GM23338 (cell line): ENCODE measurements around the gene HCRT. TPM values are rescaled to one million over a fixed set of nuclear protein-coding genes. Genes with fewer than 3 reads are reported as not detected.
A peak's percentile ranks its signal among the peaks of the same experiment; 100 is the strongest.

Experiments
- ATAC-seq: fragments of 200-7000 bp; cut with Tn5 transposase; 3 replicates; pipeline ENCODE4 v1.9.1; 2020
- DNase-seq: peaks from one replicate; pipeline ENCODE4 v3.0.0-alpha.2; 2015; ENCODE audit warnings: low spot score
- H2AFZ ChIP-seq: fragments of 200-600 bp; sonication (generic); 2 replicates; pipeline ENCODE4 v1.8.0; 2016; ENCODE audit warnings: antibody characterized with exemption, mild to moderate bottlenecking, moderate library complexity
- H3F3A ChIP-seq: fragments of 200-600 bp; sonication (generic); replicated peaks from 2 replicates; pipeline ENCODE4 v1.8.0; 2017; ENCODE audit warnings: antibody characterized with exemption, mixed run types, low read depth
- H3K27ac ChIP-seq: fragments of 200-600 bp; sonication (generic); 2 replicates; pipeline ENCODE4 v1.6.1; 2016; ENCODE audit warnings: low read depth
- H3K27me3 ChIP-seq: fragments of 200-600 bp; sonication (generic); 2 replicates; pipeline ENCODE4 v1.8.0; 2016; ENCODE audit warnings: mild to moderate bottlenecking, mixed run types, moderate library complexity; ENCODE audit not compliant: insufficient read depth
- H3K36me3 ChIP-seq: fragments of 200-600 bp; sonication (generic); 2 replicates; pipeline ENCODE4 v1.8.0; 2016; ENCODE audit warnings: mild to moderate bottlenecking; ENCODE audit not compliant: insufficient read depth
- H3K4me1 ChIP-seq: fragments of 200-600 bp; sonication (generic); 2 replicates; pipeline ENCODE4 v1.8.0; 2016; ENCODE audit warnings: mild to moderate bottlenecking, moderate library complexity; ENCODE audit not compliant: insufficient read depth
- H3K4me2 ChIP-seq: fragments of 200-600 bp; sonication (generic); 2 replicates; pipeline ENCODE4 v1.7.1; 2017; ENCODE audit warnings: mixed run types
- H3K4me3 ChIP-seq: fragments of 200-600 bp; sonication (generic); 2 replicates; pipeline ENCODE4 v1.6.1; 2016; ENCODE audit warnings: mixed run types
- H3K79me2 ChIP-seq: fragments of 200-600 bp; sonication (generic); replicated peaks from 2 replicates; pipeline ENCODE4 v1.8.0; 2017; ENCODE audit warnings: mild to moderate bottlenecking; ENCODE audit not compliant: insufficient read depth
- H3K9me2 ChIP-seq: fragments of 200-600 bp; sonication (generic); 2 replicates; pipeline ENCODE4 v1.8.0; 2017; ENCODE audit not compliant: insufficient read depth
- H4K20me1 ChIP-seq: fragments of 200-600 bp; sonication (generic); replicated peaks from 2 replicates; pipeline ENCODE4 v1.8.0; 2017; ENCODE audit warnings: mild to moderate bottlenecking; ENCODE audit not compliant: insufficient read depth
- H3K27ac Mint-ChIP-seq: 2 replicates; pipeline ENCODE4 v1.8.0; 2020; ENCODE audit warnings: inconsistent platforms, mild to moderate bottlenecking, moderate library complexity, mixed read lengths
- H3K27me3 Mint-ChIP-seq: 3 replicates; pipeline ENCODE4 v1.8.0; 2022; ENCODE audit warnings: low read depth, mild to moderate bottlenecking, moderate library complexity, mixed read lengths, inconsistent platforms; ENCODE audit not compliant: insufficient read depth, poor library complexity
- H3K36me3 Mint-ChIP-seq: 3 replicates; pipeline ENCODE4 v1.8.0; 2021; ENCODE audit warnings: low read depth, mild to moderate bottlenecking, inconsistent platforms, moderate library complexity, mixed read lengths
- H3K4me1 Mint-ChIP-seq: 3 replicates; pipeline ENCODE4 v1.8.0; 2020; ENCODE audit warnings: mild to moderate bottlenecking, inconsistent platforms, mixed read lengths
- H3K4me3 Mint-ChIP-seq: 3 replicates; pipeline ENCODE4 v1.8.0; 2021; ENCODE audit warnings: moderate library complexity, mild to moderate bottlenecking, inconsistent platforms, mixed read lengths
- H3K9me3 Mint-ChIP-seq: 3 replicates; pipeline ENCODE4 v1.8.0; 2020; ENCODE audit warnings: moderate library complexity, mild to moderate bottlenecking, inconsistent platforms, mixed read lengths
- CREB1 ChIP-seq: fragments of 250-450 bp; sonication (Bioruptor Pico); IDR thresholded peaks from 2 replicates; pipeline ENCODE4 v1.5.0; 2020; ENCODE audit warnings: low read depth, mild to moderate bottlenecking, moderate library complexity
- EZH2 ChIP-seq: fragments of 200-600 bp; sonication (generic); IDR thresholded peaks from one replicate; pipeline ENCODE4 v1.8.0; 2017; ENCODE audit warnings: antibody characterized with exemption, mild to moderate bottlenecking, low read depth; ENCODE audit not compliant: unreplicated experiment
- EZH2phosphoT487 ChIP-seq: fragments of 200-600 bp; sonication (generic); IDR thresholded peaks from one replicate; pipeline ENCODE4 v1.8.1; 2018; ENCODE audit warnings: antibody characterized with exemption; ENCODE audit not compliant: unreplicated experiment
- JUNB ChIP-seq: IDR thresholded peaks from one replicate; pipeline ENCODE4 v1.6.1; 2016; ENCODE audit warnings: antibody characterized with exemption; ENCODE audit not compliant: unreplicated experiment
- NANOG ChIP-seq: IDR thresholded peaks from 2 replicates; pipeline ENCODE4 v1.6.1; 2016; ENCODE audit warnings: antibody characterized with exemption, borderline replicate concordance
- POLR2AphosphoS5 ChIP-seq: IDR thresholded peaks from 2 replicates; pipeline ENCODE4 v1.6.1; 2016; ENCODE audit warnings: antibody characterized with exemption, low read depth
- REST ChIP-seq: IDR thresholded peaks from one replicate; pipeline ENCODE4 v1.6.1; 2018; ENCODE audit warnings: antibody characterized with exemption; ENCODE audit not compliant: unreplicated experiment
- ZNF114 ChIP-seq: fragments of 250-450 bp; sonication (Bioruptor Pico); IDR thresholded peaks from 2 replicates; pipeline ENCODE4 v1.5.0; 2020; ENCODE audit warnings: mild to moderate bottlenecking, moderate library complexity
- ZNF331 ChIP-seq: fragments of 250-450 bp; sonication (Bioruptor Pico); IDR thresholded peaks from 2 replicates; pipeline ENCODE4 v1.5.0; 2020; ENCODE audit warnings: low read depth, mild to moderate bottlenecking, moderate library complexity
- polyA plus RNA-seq: library from polyadenylated mRNA; unstranded; fragments of >200 nt; fragmentation: Nextera tagmentation; extraction: Ambion mirVana; gene quantifications from 2 replicates; pipeline ENCODE4 v1.2.1, GENCODE V29; 2016
- total RNA-seq: library from RNA; depleted of rRNA; stranded (reverse); fragments of >200 nt; shearing (Covaris generic); gene quantifications from 2 replicates; pipeline ENCODE4 v1.2.3, GENCODE V29; 2014
- TF ChIP-seq, protein P1 (sequence below): IDR thresholded peaks from 2 replicates; pipeline ENCODE4 v1.6.1; 2016; ENCODE audit warnings: antibody characterized with exemption
- TF ChIP-seq, protein P2 (sequence below), 2 experiments: fragments of 200-600 bp in 1 of 2; sonication (generic) in 1 of 2; conservative IDR thresholded peaks; 2 replicates each; pipeline versions ENCODE4 v1.5.1 to v1.6.1; 2016 to 2017; ENCODE audit warnings: antibody characterized with exemption in 2 of 2, low read depth in 2 of 2, mild to moderate bottlenecking in 2 of 2, moderate library complexity in 1 of 2

The HCRT gene
- total and polyA plus RNA-seq, 2 experiments from 2014 or later, result not detected

GRCh38 chr17:42153919-42154742 lies 31.1 kb downstream of the HCRT start:
- H3K4me1 Mint-ChIP-seq, result peaks cover 26% of the 10 kb centered on the region
- H3K36me3 Mint-ChIP-seq, result peaks cover 2% of the 10 kb centered on the region; the same call in 1 of the 3 replicates
- Histone ChIP-seq H4K20me1 (peaks cover 26% of the 10 kb centered on the region), H3K79me2 (peaks cover 51% of the 10 kb centered on the region), H3K36me3 (no peaks in the 10 kb centered on the region), H3K4me1 (peaks cover 17% of the 10 kb centered on the region), H2AFZ (0 out of 2 replicates have a peak overlapping the region, but pooled peaks have one; percentile 86), H3K4me3 (peak overlapping the region; percentile 96), H3K4me2 (peak overlapping the region; percentile 97), H3K27me3 (no peaks in the 10 kb centered on the region), H3K9me2 (no peaks in the 10 kb centered on the region), H3F3A (peaks cover 12% of the 10 kb centered on the region; the same call in 1 of the 2 replicates), H3K27ac (0 out of 2 replicates have a peak overlapping the region, but pooled peaks have one; percentile 45)
- DNase-seq, result peak; percentile 41
- peaks cover 16% of the 10 kb centered on the region for H3K27me3 Mint-ChIP-seq
- TF ChIP-seq, protein P1, sequence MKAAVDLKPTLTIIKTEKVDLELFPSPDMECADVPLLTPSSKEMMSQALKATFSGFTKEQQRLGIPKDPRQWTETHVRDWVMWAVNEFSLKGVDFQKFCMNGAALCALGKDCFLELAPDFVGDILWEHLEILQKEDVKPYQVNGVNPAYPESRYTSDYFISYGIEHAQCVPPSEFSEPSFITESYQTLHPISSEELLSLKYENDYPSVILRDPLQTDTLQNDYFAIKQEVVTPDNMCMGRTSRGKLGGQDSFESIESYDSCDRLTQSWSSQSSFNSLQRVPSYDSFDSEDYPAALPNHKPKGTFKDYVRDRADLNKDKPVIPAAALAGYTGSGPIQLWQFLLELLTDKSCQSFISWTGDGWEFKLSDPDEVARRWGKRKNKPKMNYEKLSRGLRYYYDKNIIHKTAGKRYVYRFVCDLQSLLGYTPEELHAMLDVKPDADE, result no peak
- TF ChIP-seq ZNF331 (no peak), CREB1 (CRISPR knock-in tag) (no peak), POLR2AphosphoS5 (no peak), ZNF114 (CRISPR knock-in tag) (no peak), REST (no peak)
- H3K4me3 Mint-ChIP-seq, result peak overlapping the region; percentile 89
- no peak for ATAC-seq
- H3K9me3 Mint-ChIP-seq, result no peaks in the 10 kb centered on the region
- peak overlapping the region; percentile 35 for H3K27ac Mint-ChIP-seq

DNA sequence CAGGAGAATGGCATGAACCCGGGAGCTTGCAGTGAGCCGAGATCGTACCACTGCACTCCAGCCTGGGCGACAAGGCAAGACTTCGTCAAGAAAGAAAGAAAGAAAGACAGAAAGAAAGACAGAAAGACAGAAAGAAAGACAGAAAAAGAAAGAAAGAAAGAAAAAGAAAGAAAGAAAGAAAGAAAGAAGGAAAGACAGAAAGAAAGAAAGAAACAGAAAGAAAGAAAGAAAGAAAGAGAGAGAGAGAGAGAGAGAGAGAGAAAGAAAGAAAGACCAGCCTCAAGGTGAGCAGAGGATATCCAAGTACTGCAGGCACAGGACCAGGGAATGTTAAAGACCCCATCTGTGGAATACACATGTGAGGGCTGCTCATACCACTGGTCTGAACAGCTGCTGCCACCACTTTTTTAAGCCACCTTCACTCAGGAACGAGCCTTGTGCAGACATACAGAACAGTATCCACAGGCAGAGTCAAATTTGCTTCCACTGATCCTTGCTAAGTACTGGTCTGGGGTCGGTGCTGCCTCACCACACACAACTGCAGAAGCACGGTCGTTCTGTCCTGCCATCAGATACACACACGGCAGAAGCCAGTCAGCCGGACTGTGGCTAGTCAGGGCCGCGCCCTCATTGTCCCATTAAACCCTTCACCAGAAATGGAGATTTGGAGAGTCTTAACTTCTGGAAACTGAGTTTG lies 38.2 kb downstream of the HCRT start:
- Histone ChIP-seq H3K36me3 (no peaks in the 10 kb centered on the region), H3F3A (no peaks in the 10 kb centered on the region), H3K9me2 (no peaks in the 10 kb centered on the region), H4K20me1 (peaks cover 29% of the 10 kb centered on the region), H2AFZ (no peak overlapping the region), H3K79me2 (peaks cover 87% of the 10 kb centered on the region), H3K4me2 (no peak overlapping the region), H3K27ac (no peak overlapping the region), H3K4me1 (no peaks in the 10 kb centered on the region), H3K27me3 (no peaks in the 10 kb centered on the region), H3K4me3 (no peak overlapping the region)
- H3K27me3 Mint-ChIP-seq, result no peaks in the 10 kb centered on the region
- H3K36me3 Mint-ChIP-seq, result peaks cover 13% of the 10 kb centered on the region; the same call in 2 of the 3 replicates
- H3K27ac Mint-ChIP-seq, result no peak overlapping the region
- no peak overlapping the region for H3K4me3 Mint-ChIP-seq
- no peaks in the 10 kb centered on the region for H3K9me3 Mint-ChIP-seq
- DNase-seq, result no peak
- no peak for ATAC-seq
- H3K4me1 Mint-ChIP-seq, result no peaks in the 10 kb centered on the region; the same call in 2 of the 3 replicates
- TF ChIP-seq EZH2phosphoT487 (no peak), JUNB (no peak), REST (no peak), EZH2 (no peak), NANOG (no peak)
- TF ChIP-seq, protein P2, sequence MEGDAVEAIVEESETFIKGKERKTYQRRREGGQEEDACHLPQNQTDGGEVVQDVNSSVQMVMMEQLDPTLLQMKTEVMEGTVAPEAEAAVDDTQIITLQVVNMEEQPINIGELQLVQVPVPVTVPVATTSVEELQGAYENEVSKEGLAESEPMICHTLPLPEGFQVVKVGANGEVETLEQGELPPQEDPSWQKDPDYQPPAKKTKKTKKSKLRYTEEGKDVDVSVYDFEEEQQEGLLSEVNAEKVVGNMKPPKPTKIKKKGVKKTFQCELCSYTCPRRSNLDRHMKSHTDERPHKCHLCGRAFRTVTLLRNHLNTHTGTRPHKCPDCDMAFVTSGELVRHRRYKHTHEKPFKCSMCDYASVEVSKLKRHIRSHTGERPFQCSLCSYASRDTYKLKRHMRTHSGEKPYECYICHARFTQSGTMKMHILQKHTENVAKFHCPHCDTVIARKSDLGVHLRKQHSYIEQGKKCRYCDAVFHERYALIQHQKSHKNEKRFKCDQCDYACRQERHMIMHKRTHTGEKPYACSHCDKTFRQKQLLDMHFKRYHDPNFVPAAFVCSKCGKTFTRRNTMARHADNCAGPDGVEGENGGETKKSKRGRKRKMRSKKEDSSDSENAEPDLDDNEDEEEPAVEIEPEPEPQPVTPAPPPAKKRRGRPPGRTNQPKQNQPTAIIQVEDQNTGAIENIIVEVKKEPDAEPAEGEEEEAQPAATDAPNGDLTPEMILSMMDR (conservative IDR thresholded peaks at IDR 0.05; ENCODE audit: low read depth in 2 of 2), result no peak
